HG03025 (cell line): ENCODE measurements around the gene TBRG4.

Source experiments
- ATAC-seq: cut with Tn5 transposase; IDR thresholded peaks from one replicate; pipeline ENCODE4 v1.9.1; 2021; ENCODE audit warnings: mild to moderate bottlenecking, moderate library complexity; ENCODE audit not compliant: unreplicated experiment, low FRiP score

TBRG4 gene

DNA sequence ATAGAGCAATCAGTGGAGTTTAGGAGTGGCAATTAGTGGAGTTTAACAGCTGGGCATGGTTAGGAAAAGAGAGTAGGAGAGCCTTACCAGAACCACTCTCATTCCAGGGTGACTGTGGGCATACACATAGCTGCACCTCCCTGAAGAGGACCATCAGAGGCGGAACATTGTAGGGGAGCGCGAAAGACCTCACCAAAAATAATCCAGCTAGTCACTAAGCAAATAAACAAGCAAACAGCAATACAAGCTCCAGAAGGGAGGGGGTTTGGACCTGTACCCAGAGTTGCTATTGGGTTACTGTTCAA lies 18.6 kb downstream of the TBRG4 start:
- no peak for ATAC-seq

DNA sequence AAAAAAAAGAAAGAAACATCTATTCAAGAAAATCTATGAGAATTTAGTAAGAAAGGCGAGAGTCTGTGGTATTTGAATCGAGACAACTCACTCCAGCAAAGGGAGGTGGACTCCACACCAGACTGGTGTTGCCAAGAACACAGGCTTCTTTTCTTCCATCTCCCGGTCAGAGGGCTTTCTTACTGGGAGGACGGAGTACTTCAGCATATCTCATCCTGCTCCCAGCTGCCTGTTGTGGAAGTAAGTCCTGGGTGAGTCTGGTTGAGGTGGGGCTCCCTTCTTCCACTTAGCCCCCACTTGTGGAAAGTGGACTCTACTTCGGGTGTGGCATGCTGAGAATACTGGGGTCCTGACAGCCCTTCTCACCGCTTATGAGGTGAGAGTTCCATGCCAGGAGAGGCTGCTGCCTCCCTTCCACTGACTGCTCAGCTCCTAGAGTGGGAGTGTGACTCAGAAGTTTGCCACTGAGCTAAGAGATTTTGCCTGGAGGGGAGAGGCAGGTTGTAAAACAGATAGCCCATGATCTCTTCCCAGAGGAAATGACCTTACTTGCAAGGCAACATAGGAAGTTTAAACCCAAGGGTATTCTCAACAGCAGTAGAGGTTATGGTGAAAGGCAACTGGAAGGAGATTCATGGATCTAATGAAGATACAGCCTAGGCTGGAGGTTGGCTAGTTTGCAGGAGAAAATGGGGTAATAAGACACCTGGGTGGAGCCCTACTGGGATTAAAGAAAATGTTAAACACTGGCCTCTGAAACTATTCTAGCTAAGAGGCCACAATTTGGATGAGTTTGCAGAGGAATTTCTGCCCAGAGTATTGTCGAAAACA lies 19.2 kb downstream of the TBRG4 start:
- ATAC-seq: no peak

DNA sequence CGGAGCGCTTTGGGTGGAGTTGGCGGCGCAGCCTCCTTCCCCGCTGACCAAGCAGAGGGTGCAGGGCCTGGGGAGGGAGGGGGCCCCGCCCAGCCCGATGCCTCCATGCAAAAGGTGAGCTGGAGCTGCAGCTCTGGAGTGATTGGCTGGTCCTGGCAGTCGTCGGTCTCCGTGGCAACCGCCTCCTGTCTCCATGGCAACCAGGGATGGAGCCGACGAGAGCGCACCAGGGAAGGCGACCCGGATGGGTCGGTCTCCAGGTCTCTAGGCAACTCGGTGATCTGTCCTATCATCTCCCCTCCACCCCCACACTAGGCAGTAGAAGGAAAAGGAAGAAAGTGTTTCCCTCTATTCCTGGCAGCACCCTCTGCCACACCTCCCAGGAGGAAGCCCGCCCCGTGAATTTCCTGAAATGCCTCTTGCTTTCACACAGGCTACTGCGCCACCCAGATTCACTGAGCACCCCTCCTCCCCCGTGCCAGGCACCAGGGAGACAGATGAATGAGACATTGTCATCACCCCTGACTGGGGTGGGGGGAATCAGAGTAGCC lies 22.1 kb downstream of the TBRG4 start:
- no peak for ATAC-seq

DNA sequence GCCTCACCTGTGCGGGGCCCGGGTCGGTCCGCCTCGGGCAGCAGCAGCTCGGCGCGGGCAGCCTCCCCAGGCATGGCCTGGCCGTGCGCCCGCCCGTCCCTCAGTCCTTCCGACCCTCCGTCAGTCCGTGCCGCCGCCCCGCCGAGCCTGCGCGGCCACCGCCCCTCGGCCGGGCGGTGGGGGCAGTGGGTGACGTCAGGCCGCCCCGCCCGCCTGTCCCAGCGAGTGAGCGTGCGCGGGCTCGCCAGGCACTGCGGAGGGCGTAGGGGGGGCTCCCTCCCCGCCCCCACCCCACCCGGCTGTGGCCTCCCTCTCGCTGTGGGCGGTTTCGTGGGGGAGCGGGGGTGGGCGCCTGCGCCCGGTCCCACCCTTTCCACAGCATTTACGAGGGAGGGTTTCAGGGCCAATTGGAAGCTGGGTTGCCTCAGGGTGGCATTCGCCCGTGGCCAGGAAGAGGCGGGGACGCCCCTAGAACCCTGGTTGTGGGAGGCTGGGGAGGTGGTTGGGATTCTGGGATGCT lies 22.6 kb downstream of the TBRG4 start, which contains the start of gene NACAD:
Gene NACAD (minus strand): TSS at position 149 of the 520 bp plus-strand sequence. CDS start 75 bp downstream, at position 74.
- ATAC-seq: no peak

DNA sequence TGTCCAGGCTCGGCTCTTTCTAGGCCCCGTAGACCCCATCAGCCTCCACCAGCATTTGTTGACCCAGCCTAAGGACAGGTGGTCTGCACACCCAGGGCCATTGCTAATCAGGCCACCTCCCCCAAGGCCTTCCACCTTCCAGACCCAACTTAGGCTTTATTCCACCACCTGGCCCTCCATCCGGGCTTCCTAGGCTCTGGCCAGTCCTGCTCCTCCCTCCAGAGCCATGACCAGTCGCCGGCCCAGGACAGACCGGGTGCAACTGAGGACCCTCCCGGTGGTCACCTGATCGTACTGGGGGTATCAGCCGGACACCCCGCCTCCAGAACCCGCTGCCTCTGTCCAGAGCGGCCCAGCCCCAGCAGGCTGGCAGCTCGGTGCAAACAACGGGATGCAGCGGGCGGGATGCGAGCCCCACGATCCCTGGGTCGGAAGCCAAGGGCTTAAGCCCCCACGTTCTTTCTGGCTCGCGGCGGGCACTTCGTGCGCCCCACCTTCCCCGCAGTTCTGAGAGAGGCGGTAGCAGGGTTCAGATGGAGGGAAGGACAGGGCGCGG lies 23.3 kb downstream of the TBRG4 start:
- no peak for ATAC-seq

DNA sequence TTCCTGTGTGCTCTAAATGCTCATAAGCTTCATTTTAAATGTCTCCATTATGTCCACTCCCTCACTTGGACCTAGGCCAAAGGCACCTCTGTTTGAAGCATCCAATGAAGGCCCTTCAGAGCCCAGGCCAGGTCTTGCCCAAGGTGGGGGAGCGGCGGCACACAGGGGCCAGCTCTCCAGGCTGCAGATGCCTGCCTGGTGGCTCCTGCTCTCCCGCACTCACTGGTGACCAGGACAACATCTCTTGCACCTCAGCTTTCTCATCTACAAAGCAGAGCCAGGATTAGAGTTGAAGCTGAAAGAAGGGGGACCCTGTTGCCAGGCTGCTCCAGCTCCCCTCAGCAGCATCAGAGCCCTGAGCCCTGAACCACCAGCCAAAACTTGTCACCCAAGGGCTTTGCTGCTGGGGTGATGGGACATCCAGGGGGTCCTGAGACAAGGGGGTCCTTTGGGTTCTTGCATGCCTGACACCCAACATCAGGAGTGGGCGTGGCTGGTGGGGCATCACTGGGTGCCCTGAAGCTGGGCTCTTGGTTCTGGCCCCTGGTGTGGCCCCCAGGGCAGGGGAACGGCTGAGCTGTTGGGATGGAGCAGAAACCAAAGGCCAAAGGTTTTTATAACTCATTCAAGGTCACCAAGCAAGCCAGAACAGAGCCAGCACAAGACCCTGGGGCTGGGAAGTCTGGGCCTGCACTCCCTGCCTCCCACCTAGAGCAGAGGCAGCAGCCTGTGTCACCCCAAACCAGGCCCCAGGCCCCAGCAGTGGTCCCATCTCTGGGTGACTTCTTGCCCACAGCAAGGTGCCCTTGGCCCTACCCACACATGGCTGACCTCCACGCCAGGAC lies 24.0 kb downstream of the TBRG4 start:
- no peak for ATAC-seq

DNA sequence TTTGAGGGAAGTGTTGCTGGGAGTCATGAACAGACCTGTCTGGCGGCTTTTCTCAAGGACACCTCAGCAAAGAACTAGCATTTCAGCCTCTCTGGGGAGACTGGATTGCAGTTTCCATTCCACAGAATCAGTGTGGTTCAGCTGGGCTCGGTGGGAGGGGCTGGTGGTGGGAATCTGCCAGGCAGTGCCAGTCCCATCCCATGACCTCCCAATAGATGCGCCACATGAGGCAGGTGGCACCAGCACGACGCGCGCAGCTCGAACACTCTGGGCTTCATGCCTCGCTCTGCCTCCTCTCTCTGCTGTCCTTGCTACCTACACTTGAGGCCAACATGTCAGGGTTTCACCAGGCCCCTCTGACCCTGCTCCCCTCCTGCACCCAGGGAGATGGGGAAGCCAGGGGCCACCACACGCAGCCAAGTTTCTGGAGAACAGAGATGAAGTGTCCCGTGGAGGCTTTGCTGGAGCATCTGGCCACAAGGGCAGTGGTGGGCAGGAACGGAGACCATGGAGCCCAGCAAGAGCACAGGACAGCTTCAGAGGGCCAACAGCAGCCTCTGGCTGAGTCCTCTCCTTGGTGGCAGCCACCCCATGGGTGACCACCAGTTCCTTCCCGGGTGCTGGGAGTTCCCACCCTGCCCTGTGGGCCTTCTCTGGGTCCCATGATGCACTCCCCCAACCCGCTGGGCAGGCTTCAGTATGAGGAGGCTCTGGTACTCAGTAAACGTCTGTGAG lies 25.0 kb downstream of the TBRG4 start:
- ATAC-seq: no peak

DNA sequence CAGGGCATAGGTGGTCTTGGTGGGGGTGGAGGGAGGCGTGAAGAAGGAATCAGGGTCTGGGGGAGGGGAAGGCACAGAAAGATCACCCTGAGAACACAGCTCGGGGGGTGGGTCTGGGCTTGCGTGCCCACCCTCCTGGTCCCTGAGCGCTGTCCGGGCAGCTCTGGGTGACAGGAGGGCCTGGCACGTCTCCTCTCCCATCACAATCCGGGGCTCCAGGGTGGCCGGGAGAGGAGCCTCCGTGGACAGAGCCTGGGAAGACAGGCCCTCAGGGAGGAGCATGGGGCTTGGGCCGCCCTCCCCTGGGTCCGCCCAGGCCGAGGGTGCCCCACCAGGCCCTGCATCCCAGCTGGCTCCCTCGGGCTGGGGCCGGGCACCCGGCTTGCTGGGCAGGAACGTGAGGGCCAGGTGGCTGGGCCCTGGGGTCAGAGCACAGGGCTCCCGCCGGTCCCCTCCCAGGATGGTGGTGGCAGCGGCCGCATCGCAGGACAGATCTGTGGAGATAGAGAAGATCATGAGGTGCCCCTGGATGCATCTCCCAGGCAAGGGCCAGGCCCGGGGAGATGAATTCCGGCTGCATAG lies 25.8 kb downstream of the TBRG4 start:
- no peak for ATAC-seq

DNA sequence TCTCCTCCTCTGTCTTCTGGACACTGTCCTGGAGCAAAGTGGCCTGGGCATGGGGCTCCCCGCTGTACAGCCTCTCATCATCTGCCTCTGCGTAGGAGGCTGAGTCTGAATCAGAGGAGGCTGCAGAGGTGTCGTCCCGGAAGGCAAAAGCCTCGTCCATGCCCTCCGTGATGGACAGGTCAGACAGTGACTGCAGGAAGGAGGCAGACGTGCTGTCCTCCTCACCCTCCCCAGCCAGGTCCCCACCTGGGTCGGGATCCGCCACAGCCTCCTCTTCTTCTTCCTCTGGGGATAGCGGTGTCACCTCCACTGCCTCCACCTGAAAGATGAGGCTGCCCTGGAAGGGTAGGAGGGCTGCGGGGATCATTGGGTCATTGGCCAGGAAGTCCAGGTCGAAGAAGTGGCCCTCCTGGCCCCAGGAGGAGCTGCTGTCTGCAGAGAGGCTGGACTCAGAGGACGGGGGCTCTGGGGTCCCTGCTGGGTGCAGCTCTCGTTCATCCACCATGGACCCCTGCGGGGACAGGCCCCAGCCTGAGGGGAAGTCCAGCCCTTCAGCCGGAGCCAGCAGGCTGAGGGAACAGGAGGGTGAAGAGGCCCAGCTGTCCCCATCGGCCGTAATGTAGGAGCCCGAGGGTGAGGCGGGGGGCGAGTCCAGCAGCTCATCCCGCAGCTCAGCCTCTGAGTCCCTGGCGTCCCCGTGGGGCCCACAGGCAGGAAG lies 26.4 kb downstream of the TBRG4 start:
- no peak for ATAC-seq

DNA sequence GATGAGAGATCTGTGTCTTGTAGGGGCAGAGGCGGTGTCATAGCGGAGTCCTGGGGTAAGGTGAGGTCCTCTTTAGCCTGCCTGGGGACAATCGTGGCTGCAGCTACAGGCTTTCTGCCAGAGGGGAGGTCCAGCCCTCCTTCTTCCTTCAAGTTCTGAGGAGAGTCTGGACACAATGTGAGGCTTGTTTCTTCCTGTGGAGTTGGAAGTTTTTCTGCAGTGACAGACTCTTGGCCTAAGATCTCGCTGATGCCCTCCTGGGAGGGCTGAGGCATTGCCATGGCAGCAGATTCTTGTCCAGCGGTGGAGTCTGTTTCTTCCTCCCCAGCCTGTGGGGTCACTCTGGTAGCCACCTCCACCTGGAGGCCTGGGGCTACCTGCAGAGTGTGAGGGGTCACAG lies 27.2 kb downstream of the TBRG4 start:
- no peak for ATAC-seq

DNA sequence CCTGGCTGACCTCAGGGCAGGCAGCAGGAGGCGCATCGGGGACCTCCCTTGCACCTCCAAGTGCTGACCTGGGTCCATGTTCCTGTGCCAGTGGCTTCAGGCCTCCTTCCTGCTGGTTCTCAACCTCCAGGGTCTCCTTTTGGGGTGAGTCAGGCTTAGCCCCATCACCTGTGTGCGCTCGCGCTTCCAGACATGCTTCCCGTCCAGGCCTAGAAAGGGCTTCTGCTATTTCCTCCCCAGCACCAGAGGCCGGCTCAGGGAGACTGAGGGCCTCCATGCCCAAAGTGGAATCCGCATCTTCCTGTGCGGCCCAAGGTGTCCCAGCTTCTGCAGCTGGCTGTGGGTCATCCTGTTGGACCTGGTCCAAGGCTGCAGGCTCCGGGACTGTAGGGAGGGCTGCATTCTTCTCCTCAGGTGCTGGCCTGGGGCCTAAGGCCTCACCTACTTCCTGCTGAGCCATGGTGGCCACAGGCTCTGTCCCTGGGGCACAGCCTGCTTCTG lies 28.6 kb downstream of the TBRG4 start:
- no peak for ATAC-seq

DNA sequence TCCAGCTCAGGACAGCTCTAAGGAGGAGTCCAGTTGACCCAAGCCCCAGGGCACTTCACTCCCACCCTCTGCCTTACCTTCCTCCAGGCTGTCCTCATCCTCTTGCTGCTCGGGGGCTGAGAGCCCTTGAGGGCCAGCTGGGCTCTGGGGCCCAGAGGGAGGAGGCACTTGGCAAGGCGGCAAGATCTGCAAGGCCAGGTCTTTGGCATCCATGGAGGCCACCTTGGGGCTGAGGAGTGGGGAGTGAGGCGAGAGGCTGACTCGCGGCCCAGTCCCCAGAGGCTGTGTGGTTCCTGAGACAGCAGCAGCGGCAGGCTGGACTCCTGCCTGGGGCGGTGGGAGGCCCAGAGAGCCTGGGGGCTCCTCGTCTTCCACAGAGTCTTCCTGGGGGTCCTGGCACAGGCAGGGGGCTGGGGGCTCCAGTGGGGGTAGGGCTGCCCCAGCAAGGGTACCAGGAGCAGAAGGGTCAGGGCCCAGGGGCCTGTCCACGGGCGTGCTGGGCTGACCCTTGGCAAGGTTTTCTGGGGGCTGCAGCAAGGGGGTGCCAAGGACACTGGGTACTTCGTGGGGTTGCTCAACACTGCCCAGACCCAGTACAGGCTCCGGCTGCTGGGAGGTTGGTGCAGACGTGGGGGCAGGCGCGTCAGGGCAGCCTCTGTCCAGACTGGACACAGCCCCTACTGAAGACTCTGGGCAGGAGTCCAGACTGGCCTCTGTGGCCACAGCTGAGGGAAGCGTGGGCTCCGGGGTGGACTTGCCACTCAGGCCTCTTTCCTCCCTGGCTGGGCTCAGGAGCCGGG lies 29.3 kb downstream of the TBRG4 start:
- no peak for ATAC-seq

DNA sequence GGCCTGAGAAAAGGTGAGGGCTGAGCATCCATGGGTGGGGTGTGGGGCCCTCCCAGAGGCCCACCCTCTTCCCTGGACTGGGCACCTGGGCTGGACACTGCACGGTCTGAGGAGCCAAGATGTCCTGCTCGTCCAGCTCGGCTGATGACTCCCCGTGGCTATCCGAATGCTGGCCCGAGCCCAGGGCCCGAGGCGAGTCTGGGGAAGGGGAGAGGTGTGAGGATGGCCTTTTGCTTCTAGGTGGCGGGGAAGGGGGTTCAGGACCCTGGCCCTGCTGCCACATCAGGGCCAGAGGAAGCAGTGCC lies 29.9 kb downstream of the TBRG4 start:
- ATAC-seq: no peak

DNA sequence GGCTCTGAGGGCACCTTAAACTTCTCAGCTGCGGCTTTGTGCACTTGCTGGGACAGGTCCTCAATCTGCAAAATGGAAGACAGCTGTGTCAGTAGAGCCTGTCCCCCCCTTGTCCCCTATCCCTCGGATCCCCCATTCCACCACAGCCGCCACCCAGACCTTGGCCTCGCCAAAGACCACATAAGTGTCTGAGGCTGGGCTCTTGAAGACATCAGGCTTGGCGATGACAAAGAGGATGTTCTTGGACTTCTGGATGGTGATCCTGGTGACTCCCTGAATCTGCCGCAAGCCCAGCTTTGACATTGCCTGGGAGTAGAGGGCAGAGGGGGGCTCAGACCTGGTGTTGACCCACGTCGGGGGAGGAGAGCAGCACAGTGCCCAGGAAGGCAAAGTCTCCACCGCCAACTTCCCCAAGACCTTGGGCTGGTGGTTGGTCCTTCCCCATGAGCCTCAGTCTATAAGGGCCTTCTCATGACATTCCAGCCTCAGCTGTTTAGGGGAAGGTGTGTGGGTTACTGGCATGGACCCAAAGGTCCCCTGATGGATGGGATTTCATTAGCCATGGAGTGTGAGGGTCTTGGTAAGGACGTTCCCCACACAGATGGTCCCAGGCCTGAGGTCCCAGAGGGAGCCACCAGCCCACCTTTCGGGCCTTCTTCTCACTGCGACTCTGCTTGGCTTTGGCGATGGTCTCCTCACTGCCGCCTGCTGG lies 30.4 kb downstream of the TBRG4 start:
- no peak for ATAC-seq

DNA sequence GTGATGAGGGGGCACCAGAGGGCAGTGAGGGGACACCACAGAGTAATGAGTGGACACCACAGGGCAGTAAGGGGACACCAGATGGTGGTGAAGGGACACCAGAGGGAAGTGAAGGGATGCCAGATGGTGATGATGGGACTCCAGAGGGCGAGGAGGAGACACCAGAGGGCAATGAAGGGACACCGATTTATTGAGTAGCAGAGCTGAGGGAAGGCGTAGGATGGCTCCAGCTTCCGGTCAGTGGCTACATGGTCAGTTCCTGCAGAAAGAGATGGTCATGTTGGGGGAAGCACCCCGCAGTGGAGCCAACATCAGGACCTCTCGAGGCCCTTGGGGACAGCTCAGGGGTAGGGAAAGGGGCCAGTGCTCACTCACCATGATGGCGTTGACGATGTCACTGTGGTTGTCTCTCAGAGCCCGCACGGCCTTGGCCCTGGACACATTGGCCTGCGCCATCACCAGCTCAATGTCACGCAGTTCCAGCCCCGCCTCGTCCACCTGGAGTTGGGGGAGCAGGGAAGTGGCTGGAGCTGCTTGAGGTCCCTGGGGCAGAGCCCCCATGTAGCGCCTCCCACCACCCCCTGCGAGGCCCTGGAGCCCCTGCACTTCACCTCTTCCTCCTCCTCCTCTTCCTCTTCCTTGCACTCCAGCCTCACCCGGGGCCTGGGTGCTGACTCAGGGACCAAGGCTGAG lies 31.1 kb downstream of the TBRG4 start:
- no peak for ATAC-seq

DNA sequence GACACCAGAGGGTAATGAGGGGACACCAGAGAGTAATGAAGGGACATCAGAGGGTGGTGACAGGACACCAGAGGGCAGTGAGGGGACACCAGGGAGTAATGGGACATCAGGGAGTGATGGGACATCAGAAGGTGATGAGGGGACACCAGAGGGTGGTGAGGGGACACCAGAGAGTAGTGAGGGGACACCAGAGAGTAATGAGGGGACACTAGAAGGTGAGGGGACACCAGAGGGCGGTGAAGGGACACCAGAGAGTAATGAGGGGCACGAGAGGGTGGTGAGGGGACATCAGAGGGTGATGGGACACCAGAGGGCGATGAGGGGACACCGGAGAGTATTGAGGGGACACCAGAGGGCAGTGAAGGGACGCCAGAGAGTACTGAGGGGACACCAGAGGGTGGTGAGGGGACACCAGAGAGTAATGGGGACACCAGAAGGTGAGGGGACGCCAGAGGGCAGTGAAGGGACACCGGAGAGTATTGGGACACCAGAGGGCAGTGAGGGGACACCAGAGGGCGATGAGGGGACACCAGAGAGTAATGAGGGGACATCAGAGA lies 33.3 kb downstream of the TBRG4 start:
- no peak for ATAC-seq

DNA sequence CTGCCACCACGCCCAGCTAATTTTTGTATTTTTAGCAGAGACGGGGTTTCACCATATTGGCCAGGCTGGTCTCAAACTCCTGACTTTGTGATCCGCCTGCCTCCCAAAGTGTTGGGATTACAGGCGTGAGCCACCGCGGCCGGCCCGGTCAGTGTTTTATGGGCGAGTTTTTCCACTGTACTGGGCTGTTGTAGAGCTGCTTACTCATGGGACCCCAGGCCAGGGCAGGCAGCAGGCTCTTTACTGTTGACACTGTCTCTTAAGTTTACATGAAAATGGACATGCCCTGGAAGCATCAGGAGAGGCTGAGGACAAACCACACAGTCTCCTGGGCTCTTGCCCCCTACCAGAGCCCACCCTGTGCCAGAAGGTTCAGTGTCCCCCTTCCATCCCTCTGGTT lies 33.9 kb downstream of the TBRG4 start:
- no peak for ATAC-seq
